HG03558 (cell line): ENCODE results near the gene DLX4.

ENCODE experiments used
- ATAC-seq: cut with Tn5 transposase; IDR thresholded peaks from one replicate; pipeline ENCODE4 v1.9.1; 2021; ENCODE audit warnings: moderate number of reproducible peaks; ENCODE audit not compliant: unreplicated experiment; ENCODE audit errors: extremely low read depth

Gene DLX4, protein sequence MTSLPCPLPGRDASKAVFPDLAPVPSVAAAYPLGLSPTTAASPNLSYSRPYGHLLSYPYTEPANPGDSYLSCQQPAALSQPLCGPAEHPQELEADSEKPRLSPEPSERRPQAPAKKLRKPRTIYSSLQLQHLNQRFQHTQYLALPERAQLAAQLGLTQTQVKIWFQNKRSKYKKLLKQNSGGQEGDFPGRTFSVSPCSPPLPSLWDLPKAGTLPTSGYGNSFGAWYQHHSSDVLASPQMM

GRCh38 chr17:49969134-49969759, at the start of gene DLX4:
DLX4 (plus strand) TSS chr17:49969190; CDS start chr17:49969469, 279 bp downstream.
- ATAC-seq: no peak

DNA sequence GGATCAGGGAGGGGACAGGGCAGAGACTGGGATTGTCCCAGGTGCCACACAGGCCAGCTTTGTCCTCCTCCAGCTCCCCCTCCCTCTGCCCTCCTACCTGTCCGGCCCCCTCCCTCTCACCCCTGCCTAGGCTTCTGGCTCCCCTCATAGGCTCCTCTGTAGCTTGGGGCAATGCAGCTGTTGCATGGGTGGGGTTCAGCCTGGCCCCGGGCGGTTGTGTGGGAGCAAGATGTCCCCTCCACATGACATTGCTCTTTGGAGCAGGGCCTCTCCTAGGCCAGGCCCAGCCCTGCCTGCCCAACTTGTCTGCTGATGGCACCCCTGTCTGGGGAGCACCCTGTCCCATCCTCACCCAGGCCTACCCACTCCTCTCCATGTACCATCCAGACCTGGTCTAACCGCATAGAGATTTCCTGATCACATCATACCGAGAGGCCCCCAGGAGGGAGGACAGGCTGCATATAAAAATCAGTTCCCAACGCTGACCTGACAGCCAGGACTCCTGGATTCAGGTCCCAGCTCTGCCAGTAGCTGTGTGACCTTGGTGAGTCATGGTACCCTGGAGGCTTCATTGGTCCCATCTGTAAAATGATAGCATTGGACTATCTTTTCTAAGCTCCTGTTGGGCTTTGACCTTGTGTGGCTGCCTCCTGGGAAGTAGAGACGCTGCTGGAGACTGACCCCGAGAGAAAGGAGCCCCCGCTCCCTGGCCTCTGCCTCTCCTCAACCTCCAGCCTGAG, 48.8 kb upstream of the DLX4 start:
- ATAC-seq: no peak

- ATAC-seq: no peak
These were observed 46.9 kb upstream of the DLX4 start for GRCh38 chr17:49922095-49922494.

DNA sequence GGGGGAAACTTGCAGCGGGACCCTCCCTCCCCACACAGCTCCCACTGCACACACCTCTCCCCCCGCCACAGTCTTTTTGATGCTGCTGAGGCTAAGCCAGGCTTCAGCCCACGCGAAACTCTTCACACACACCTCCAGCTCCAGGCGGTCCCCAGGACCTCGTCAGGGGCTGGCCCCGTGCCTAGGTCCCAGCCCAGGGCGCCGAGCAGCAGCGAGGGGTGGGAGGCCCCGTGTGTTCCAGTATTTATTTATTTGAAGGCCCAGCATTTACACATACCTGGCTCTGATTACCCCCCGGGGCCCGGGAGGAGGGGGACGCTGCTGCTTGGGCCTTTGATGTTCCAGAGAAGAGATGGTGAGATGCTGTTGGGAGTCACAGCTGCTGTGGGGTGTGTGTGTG, 44.9 kb upstream of the DLX4 start:
- ATAC-seq: no peak

GRCh38 chr17:49924589-49924988, 44.4 kb upstream of the DLX4 start:
- no peak for ATAC-seq

DNA sequence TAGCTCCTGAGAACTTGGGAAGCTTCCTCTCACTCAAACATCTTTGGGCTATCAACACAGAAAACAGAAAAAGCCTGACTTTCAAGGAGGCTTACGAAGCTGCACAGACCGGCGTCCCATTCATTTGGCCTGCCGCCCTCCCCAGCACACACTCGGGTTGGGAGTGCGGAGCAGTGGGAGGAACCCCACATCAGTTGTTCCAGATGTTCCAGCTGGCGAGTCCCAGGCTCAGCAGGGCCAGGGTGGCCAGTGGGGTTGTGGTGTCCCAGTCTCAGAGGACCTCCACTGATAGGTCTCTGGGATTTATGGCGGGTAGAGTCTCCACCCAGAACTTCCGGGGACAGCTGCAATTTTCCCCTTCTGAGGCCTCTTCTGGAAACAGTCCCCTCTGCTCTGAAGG, 43.1 kb upstream of the DLX4 start:
- ATAC-seq: no peak

GRCh38 chr17:49926886-49927285, 42.1 kb upstream of the DLX4 start:
- ATAC-seq: no peak

GRCh38 chr17:49928126-49928800, 40.7 kb upstream of the DLX4 start:
- ATAC-seq: no peak

GRCh38 chr17:49928837-49929475, 40.0 kb upstream of the DLX4 start:
- no peak for ATAC-seq

- no peak for ATAC-seq
These were observed 38.1 kb upstream of the DLX4 start for GRCh38 chr17:49930880-49931279.

DNA sequence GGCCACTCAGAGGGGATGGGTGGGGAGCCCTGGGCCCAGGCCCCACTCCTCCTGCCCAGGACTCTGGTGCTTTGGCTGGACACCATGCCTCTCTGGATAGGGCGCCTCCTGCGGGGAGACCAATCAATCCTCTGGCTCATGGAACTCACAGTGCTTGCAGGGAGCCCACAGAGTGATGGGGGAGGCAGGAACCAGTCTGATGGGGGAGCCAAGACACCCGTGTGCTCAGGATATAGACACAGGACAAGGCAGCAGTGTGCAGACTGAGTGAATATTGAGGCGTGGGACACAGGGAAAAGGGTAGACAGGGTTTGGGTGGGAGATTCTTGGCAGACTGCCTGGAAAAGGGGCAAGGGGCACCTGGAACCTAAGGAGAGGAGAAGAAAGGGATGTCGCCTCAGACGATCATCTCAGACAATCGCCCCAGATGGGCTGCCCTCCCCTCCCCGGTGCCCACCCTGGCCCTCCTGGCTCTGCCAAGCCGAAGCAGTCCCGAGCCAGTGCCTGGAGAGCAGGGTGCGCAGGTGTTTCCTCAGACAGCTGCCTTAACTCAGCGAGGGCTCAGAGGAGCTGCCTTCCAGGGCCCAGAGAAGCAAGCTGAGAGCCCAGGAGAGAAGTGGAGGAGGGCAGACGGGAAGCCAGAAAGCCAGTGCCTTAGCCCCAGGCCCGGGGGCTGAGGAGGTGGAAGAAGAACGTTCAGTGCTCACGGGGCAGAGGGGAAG, 37.4 kb upstream of the DLX4 start:
- ATAC-seq: no peak

DNA sequence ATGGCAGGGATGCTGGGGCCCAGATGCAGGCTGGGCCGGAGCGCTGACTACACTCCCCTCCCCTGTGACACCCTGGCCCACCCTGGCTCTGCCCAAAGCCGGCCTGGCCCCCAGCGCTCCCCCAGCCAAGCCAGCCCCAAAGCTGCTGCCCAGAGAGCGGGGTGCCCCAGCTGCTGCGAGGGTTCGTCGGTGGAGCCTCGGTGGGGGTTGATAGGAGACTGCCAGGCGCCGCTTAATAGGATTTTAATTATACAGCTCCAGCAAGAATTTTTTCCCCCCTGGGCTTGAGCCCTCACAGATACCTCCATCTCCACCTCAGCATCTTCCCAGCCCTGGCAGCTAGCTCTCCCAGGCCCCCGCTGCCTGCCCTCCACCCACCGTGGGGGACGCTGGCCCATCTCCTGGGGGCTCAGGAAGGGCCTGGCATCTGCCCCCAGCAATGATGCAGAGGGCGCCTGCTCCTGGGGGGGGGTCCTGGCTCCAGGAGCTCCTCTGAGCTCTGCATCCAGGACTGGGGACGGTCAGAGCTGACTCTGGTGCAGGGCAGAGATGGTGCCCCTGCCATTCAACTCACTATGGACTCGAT, 36.8 kb upstream of the DLX4 start:
- ATAC-seq: no peak

- no peak for ATAC-seq
These were observed 36.1 kb upstream of the DLX4 start for GRCh38 chr17:49932901-49933300.

GRCh38 chr17:49935526-49936210, 33.3 kb upstream of the DLX4 start:
- ATAC-seq: no peak

DNA sequence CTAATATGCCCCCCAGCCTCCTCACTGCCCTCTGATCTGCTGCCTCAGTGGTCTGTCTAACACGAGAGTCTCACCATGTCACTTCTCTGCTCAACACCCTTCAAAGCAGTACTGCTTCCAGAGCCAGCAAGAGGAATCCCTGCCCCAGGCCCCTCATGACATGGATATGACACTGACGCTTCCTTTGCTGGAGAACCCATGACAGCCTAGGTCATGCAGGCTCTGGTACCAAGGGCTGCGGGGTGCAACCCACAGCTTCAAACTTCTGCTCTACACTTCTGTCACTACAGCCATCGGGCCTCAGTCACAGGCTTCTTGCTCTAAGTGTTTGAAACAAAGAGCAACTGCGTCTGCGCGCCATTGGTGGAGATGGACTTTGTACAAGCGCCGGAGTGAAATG, 32.6 kb upstream of the DLX4 start:
- ATAC-seq: no peak

DNA sequence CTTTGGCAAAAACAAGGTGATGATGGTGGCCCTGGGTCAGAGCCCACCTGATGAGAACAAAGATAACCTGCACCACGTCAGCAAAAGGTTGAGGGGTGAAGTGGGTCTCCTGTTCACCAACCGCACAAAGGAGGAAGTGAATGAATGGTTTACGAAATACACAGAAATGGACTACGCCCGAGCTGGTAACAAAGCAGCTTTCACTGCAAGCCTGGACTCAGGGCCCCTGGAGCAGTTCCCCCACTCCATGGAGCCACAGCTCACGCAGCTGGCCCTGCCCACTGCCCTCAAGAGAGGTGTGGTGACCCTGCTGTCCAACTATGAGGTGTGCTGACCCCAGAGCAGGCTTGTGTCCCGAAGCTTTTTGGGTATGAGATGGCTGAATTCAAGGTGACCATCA, 29.7 kb upstream of the DLX4 start:
- ATAC-seq: no peak

DNA sequence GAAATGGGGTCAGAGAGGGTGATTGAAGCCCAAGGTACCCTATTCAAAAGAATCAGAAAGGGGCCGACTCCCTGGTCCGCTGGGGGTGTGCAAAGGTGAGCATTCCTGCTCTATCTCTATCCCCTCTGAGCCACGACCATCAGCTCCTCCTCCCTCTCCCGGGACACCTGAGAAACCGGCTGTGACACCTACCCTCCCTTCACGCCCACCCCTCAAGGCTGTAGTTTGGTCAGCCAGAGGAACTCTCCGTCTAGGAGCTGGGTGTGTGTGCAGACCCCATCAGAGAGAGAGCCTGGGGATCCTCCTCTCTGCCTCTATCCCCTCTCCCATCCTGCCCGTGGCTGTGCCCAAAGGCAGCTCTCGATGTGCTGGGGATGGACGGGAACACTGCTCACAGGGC, 27.6 kb upstream of the DLX4 start:
- no peak for ATAC-seq

DNA sequence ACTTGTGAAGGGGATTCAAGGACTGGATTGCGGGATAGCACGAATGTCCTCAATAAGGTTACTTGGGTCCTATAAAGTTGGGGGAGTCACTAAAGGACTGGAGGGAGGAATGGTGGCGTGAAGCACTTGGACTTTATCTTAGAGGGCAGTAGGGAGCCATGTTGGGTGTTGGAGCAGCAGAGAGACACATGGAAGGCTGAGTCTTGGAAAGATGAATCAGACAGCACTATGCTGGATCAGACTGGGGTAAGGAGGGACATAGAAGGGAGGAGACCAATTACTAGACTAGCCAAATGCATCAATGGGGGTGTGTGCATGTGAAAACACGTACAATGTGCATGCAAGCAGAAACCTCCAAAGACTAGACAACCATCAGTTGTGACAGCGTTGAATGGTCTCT, 26.0 kb upstream of the DLX4 start:
- no peak for ATAC-seq

DNA sequence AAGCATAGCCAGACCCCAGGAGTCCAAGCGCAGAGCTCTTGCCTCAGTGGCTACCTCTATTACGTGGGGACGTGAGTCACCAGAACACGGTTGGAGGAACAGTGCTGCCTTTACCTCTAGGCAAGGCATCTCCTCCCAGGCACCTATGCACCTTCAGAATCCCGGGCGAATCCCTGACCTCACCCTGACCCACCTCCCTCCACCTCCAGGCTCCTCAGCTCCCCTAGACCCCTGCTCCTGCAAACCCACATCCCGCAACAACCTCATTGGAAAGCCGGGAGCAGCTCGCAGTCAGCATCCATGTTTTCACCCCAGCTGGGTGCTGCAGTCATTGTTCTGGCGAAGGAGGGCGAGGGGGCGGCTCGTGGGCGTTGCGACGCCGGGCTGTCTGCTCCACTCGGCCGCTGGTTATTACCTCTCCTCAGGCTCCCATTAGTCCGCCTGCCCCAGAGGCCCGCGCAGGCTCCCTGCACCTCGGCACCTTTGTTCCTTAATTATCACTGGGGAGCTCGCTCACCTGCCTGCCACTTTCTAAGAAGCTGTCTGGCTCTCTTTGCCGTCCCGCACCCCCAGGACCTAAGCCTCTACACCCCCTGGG, 24.6 kb upstream of the DLX4 start:
- no peak for ATAC-seq
